GM12878 (cell line): Measurements from ENCODE around the gene ABCD2. TPM values are rescaled to one million over a fixed set of nuclear protein-coding genes. Genes with fewer than 3 reads are reported as not detected.

ENCODE experiments used
- MLLT1 ChIP-seq: fragments of 450-650 bp; IDR thresholded peaks from 2 replicates; pipeline ENCODE4 v1.6.1; 2016; ENCODE audit warnings: mild to moderate bottlenecking
- ZBTB40 ChIP-seq: fragments of 450-650 bp; IDR thresholded peaks from 2 replicates; pipeline ENCODE4 v1.6.1; 2016; ENCODE audit warnings: mild to moderate bottlenecking, moderate library complexity, borderline replicate concordance
- polyA plus RNA-seq, 11 experiments: library from polyadenylated mRNA; depleted of rRNA in 4 of 11; unstranded in 6 of 11; stranded (reverse) in 5 of 11; fragments of >200 nt; fragmentation: Nextera tagmentation in 4 of 11; fragmentation: Illumina TruSeq in 1 of 11; extraction: Ambion mirVana in 4 of 11; extraction: Trizol in 1 of 11; gene quantifications; 1 replicate in 1 of 11; 2 replicates in 10 of 11; pipeline versions ENCODE4 v1.2.1 to v1.2.3, GENCODE V29; 2011 to 2016; ENCODE audit warnings: inconsistent platforms in 2 of 11, missing spikeins in 2 of 11, low read depth in 1 of 11
- total RNA-seq, 4 experiments: library from RNA; depleted of rRNA in 3 of 4; stranded (reverse); fragments of >200 nt in 3 of 4; fragmentation: Illumina TruSeq in 1 of 4; extraction: Trizol in 1 of 4; gene quantifications; 2 replicates each; pipeline versions ENCODE4 v1.2.1 to v1.2.3, GENCODE V29; 2013 to 2021
- TF ChIP-seq, protein P1 (sequence below): IDR thresholded peaks from 2 replicates; pipeline ENCODE4 v1.6.1; 2012; ENCODE audit warnings: improper control_type of control experiment, low read depth, low read length; ENCODE audit not compliant: insufficient replicate concordance

Gene ABCD2
- total and polyA plus RNA-seq, 10 of the 15 experiments (the other 5 are each of a cell fraction or from before 2014, with no cell fraction given): 4.4 to 16.2 (median 7.5) TPM

DNA sequence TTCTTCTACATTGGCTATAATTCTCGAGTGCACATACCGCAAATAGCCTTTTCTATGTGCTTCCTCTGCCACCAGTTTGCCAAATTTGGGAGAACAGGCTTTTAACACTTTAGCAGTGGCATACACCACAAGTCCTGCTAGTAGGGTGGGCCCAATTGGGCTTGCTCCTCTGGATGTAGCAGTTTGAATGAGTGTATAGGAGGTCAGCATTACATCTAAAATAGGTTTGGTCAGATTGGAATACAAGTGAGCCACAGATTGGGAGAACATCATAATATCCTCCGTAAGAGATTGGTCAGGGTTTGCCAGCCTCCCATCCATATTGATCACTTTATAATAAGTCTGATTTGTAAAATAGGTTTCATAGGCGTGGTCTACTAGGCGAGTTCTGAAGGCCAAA lies 902 bp downstream of the ABCD2 start (continued):
- TF ChIP-seq ZBTB40: no peak
- TF ChIP-seq, protein P1, sequence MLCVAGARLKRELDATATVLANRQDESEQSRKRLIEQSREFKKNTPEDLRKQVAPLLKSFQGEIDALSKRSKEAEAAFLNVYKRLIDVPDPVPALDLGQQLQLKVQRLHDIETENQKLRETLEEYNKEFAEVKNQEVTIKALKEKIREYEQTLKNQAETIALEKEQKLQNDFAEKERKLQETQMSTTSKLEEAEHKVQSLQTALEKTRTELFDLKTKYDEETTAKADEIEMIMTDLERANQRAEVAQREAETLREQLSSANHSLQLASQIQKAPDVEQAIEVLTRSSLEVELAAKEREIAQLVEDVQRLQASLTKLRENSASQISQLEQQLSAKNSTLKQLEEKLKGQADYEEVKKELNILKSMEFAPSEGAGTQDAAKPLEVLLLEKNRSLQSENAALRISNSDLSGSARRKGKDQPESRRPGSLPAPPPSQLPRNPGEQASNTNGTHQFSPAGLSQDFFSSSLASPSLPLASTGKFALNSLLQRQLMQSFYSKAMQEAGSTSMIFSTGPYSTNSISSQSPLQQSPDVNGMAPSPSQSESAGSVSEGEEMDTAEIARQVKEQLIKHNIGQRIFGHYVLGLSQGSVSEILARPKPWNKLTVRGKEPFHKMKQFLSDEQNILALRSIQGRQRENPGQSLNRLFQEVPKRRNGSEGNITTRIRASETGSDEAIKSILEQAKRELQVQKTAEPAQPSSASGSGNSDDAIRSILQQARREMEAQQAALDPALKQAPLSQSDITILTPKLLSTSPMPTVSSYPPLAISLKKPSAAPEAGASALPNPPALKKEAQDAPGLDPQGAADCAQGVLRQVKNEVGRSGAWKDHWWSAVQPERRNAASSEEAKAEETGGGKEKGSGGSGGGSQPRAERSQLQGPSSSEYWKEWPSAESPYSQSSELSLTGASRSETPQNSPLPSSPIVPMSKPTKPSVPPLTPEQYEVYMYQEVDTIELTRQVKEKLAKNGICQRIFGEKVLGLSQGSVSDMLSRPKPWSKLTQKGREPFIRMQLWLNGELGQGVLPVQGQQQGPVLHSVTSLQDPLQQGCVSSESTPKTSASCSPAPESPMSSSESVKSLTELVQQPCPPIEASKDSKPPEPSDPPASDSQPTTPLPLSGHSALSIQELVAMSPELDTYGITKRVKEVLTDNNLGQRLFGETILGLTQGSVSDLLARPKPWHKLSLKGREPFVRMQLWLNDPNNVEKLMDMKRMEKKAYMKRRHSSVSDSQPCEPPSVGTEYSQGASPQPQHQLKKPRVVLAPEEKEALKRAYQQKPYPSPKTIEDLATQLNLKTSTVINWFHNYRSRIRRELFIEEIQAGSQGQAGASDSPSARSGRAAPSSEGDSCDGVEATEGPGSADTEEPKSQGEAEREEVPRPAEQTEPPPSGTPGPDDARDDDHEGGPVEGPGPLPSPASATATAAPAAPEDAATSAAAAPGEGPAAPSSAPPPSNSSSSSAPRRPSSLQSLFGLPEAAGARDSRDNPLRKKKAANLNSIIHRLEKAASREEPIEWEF: peak; percentile 62
- TF ChIP-seq MLLT1: no peak
- TF ChIP-seq, all 136 proteins: peak for 4
